HepG2 (cell line): Measurements from ENCODE around the gene XIAP. TPM values are rescaled to one million over a fixed set of nuclear protein-coding genes. Genes with fewer than 3 reads are reported as not detected.

ENCODE experiments used
- ATF7-NPFF ChIP-seq: sonication (generic); formaldehyde crosslinking; IDR thresholded peaks from 2 replicates; pipeline ENCODE4 v1.8.1; 2023; ENCODE audit warnings: mild to moderate bottlenecking, low read depth, missing genetic modification reagents, moderate library complexity
- CREB1 ChIP-seq, 2 experiments: fragments of 450-650 bp in 1 of 2; IDR thresholded peaks; 2 replicates each; pipeline ENCODE4 v1.6.1; 2016 to 2017; ENCODE audit warnings: control low read depth in 1 of 2, mild to moderate bottlenecking in 1 of 2, missing compliant biosample characterization in 1 of 2, missing genetic modification characterization in 1 of 2
- FOXO1 ChIP-seq: sonication (generic); formaldehyde crosslinking; IDR thresholded peaks from 2 replicates; pipeline ENCODE4 v1.4.0; 2020; ENCODE audit warnings: missing genetic modification reagents
- GABPB1 ChIP-seq: IDR thresholded peaks from 2 replicates; pipeline ENCODE4 v1.6.1; 2016; ENCODE audit warnings: mild to moderate bottlenecking, missing genetic modification reagents, moderate library complexity, missing compliant biosample characterization
- HNRNPK ChIP-seq: fragments of 200-400 bp; formaldehyde crosslinking; IDR thresholded peaks from 2 replicates; pipeline ENCODE4 v1.6.1; 2018; ENCODE audit warnings: low read length, low read depth, moderate library complexity, mild to moderate bottlenecking; ENCODE audit not compliant: poor library complexity, severe bottlenecking
- KLF16 ChIP-seq, 2 experiments: sonication (generic) in 1 of 2; formaldehyde crosslinking in 1 of 2; IDR thresholded peaks; 2 replicates each; pipeline versions ENCODE4 v1.6.1 to v1.8.0; 2016 to 2023; ENCODE audit warnings: missing genetic modification reagents in 2 of 2, missing compliant biosample characterization in 1 of 2
- MIER2 ChIP-seq: IDR thresholded peaks from 2 replicates; pipeline ENCODE4 v1.6.1; 2016; ENCODE audit warnings: missing biosample characterization, missing genetic modification reagents
- NR2F6 ChIP-seq, 2 experiments: IDR thresholded peaks; 2 replicates each; pipeline ENCODE4 v1.6.1; 2016; ENCODE audit warnings: antibody characterized with exemption in 1 of 2, mild to moderate bottlenecking in 1 of 2
- PTBP1 ChIP-seq: fragments of 200-400 bp; formaldehyde crosslinking; IDR thresholded peaks from 2 replicates; pipeline ENCODE4 v1.6.1; 2018; ENCODE audit warnings: low read length, low read depth; ENCODE audit not compliant: poor library complexity, severe bottlenecking
- RNF2 ChIP-seq: fragments of 450-650 bp; conservative IDR thresholded peaks from 2 replicates; pipeline ENCODE4 v1.6.1; 2016; ENCODE audit warnings: low read depth
- SMYD3 ChIP-seq: sonication (generic); formaldehyde crosslinking; IDR thresholded peaks from 2 replicates; pipeline ENCODE4 v1.8.1; 2023; ENCODE audit warnings: mild to moderate bottlenecking, missing genetic modification reagents
- ZBTB7B ChIP-seq: sonication (generic); formaldehyde crosslinking; IDR thresholded peaks from 2 replicates; pipeline ENCODE4 v1.4.0; 2020; ENCODE audit warnings: missing genetic modification reagents
- ZNF292 ChIP-seq: sonication (generic); formaldehyde crosslinking; IDR thresholded peaks from 2 replicates; pipeline ENCODE4 v1.8.1; 2022; ENCODE audit warnings: mild to moderate bottlenecking, low read depth, missing genetic modification reagents, borderline replicate concordance
- ZNF326 ChIP-seq: sonication (generic); formaldehyde crosslinking; IDR thresholded peaks from 2 replicates; pipeline ENCODE4 v1.4.0; 2020; ENCODE audit warnings: missing genetic modification reagents, borderline replicate concordance
- ZNF33A ChIP-seq: sonication (generic); formaldehyde crosslinking; IDR thresholded peaks from 2 replicates; pipeline ENCODE4 v1.5.1; 2020; ENCODE audit warnings: missing genetic modification reagents, mild to moderate bottlenecking, moderate library complexity, borderline replicate concordance
- polyA plus RNA-seq, 8 experiments: library from polyadenylated mRNA; depleted of rRNA in 3 of 8; stranded (reverse) in 7 of 8; unstranded in 1 of 8; fragments of >200 nt; fragmentation: Illumina TruSeq in 4 of 8; extraction: Trizol in 4 of 8; gene quantifications; 2 replicates each; pipeline versions ENCODE4 v1.2.1 to v1.2.3, GENCODE V29; 2011 to 2016; ENCODE audit warnings: low read depth in 4 of 8, missing spikeins in 1 of 8, mixed read lengths in 1 of 8; ENCODE audit not compliant: insufficient read depth in 1 of 8
- total RNA-seq, 5 experiments: library from RNA; depleted of rRNA; stranded (reverse); fragments of >200 nt; fragmentation: Illumina TruSeq; extraction: Trizol; gene quantifications; 2 replicates each; pipeline ENCODE4 v1.2.3, GENCODE V29; 2016; ENCODE audit warnings: low read depth in 1 of 5
- TF ChIP-seq, protein P1 (sequence below): sonication (generic); formaldehyde crosslinking; conservative IDR thresholded peaks from 2 replicates; pipeline ENCODE4 v1.4.0; 2020; ENCODE audit warnings: missing genetic modification reagents
- TF ChIP-seq, protein P2 (sequence below): IDR thresholded peaks from 2 replicates; pipeline ENCODE4 v1.6.1; 2016
- TF ChIP-seq, protein P3 (sequence below): IDR thresholded peaks from 2 replicates; pipeline ENCODE4 v1.6.1; 2016; ENCODE audit warnings: low read depth, control low read depth
- TF ChIP-seq, protein P4 (sequence below): sonication (generic); formaldehyde crosslinking; IDR thresholded peaks from 2 replicates; pipeline ENCODE4 v1.5.1; 2020; ENCODE audit warnings: missing genetic modification reagents, mild to moderate bottlenecking, borderline replicate concordance
- TF ChIP-seq, protein P5 (sequence below): sonication (generic); formaldehyde crosslinking; IDR thresholded peaks from 2 replicates; pipeline ENCODE4 v1.5.1; 2020; ENCODE audit warnings: missing genetic modification reagents, mild to moderate bottlenecking, borderline replicate concordance

XIAP gene
- total and polyA plus RNA-seq, 2 of the 13 experiments (the other 11 are each of a cell fraction or from before 2014, with no cell fraction given), result 12.9 to 29.5 TPM

DNA sequence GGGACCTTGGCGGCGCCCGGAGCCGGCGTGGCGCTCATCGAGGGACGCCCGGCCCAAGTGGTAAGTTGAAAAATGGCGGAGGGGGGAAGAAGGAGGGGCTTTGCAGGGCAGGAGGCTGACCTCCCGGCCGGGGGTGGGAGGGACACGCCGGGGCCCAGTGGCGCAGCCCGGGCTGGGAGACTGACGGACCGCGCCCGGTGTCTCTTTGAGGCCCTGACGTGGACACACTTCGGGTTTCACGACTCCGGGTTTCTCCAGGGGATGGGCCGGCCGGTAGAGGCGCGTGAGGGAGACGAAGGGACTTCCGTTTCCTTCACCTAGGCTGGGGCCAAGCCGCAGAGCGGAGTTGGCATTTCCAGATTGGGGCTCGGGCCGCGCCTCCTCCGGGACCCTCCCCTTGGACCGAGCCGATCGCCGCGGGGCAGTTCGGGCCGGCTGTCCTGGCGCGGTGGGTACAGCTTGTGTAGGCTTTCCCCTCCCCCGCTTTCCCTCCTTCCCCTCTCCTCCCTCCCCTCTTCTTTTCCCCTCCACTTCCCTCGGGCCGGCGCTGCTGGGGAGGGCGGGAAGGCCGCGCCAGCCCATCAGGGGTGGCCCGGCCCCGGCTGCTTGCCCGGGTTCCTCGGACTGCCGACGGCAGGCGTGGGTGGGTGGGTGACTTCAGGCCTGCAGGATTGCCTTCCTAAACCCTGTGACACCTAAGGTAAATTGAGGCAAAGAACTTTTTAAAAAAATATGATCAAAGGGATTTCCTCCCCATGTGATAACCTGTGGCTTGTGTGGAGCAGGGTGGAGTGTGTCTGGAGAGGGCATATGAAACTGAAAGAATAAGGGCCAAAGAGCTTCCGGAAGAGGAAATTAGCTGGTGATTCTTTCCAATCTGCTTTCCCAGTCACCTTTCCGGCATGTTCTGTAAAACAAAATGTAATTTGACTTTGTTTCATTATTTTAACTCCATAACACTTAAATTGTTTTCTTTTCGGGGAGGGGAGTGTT lies at the start of gene XIAP (continued):
- TF ChIP-seq, protein P1, sequence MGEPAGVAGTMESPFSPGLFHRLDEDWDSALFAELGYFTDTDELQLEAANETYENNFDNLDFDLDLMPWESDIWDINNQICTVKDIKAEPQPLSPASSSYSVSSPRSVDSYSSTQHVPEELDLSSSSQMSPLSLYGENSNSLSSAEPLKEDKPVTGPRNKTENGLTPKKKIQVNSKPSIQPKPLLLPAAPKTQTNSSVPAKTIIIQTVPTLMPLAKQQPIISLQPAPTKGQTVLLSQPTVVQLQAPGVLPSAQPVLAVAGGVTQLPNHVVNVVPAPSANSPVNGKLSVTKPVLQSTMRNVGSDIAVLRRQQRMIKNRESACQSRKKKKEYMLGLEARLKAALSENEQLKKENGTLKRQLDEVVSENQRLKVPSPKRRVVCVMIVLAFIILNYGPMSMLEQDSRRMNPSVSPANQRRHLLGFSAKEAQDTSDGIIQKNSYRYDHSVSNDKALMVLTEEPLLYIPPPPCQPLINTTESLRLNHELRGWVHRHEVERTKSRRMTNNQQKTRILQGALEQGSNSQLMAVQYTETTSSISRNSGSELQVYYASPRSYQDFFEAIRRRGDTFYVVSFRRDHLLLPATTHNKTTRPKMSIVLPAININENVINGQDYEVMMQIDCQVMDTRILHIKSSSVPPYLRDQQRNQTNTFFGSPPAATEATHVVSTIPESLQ (CRISPR knock-in tag), result no peak
- 0 out of 2 replicates have a peak, but pooled peaks have one; percentile 6 for TF ChIP-seq CREB1 (IDR thresholded peaks at IDR 0.05)
- TF ChIP-seq CREB1 (CRISPR knock-in tag; IDR thresholded peaks at IDR 0.05), result no peak
- TF ChIP-seq SMYD3 (CRISPR knock-in tag), result no peak
- TF ChIP-seq, protein P2, sequence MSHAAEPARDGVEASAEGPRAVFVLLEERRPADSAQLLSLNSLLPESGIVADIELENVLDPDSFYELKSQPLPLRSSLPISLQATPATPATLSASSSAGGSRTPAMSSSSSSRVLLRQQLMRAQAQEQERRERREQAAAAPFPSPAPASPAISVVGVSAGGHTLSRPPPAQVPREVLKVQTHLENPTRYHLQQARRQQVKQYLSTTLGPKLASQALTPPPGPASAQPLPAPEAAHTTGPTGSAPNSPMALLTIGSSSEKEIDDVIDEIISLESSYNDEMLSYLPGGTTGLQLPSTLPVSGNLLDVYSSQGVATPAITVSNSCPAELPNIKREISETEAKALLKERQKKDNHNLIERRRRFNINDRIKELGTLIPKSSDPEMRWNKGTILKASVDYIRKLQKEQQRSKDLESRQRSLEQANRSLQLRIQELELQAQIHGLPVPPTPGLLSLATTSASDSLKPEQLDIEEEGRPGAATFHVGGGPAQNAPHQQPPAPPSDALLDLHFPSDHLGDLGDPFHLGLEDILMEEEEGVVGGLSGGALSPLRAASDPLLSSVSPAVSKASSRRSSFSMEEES, result no peak
- TF ChIP-seq PTBP1, result no peak
- TF ChIP-seq NR2F6 (IDR thresholded peaks at IDR 0.05), result no peak
- peak; percentile 12; the same call in 1 of the 2 replicates for TF ChIP-seq NR2F6 (CRISPR knock-in tag; IDR thresholded peaks at IDR 0.05)
- TF ChIP-seq, protein P3, sequence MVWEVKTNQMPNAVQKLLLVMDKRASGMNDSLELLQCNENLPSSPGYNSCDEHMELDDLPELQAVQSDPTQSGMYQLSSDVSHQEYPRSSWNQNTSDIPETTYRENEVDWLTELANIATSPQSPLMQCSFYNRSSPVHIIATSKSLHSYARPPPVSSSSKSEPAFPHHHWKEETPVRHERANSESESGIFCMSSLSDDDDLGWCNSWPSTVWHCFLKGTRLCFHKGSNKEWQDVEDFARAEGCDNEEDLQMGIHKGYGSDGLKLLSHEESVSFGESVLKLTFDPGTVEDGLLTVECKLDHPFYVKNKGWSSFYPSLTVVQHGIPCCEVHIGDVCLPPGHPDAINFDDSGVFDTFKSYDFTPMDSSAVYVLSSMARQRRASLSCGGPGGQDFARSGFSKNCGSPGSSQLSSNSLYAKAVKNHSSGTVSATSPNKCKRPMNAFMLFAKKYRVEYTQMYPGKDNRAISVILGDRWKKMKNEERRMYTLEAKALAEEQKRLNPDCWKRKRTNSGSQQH, result no peak
- TF ChIP-seq ZNF33A (CRISPR knock-in tag), result no peak
- TF ChIP-seq, protein P4, sequence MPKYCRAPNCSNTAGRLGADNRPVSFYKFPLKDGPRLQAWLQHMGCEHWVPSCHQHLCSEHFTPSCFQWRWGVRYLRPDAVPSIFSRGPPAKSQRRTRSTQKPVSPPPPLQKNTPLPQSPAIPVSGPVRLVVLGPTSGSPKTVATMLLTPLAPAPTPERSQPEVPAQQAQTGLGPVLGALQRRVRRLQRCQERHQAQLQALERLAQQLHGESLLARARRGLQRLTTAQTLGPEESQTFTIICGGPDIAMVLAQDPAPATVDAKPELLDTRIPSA (CRISPR knock-in tag), result no peak
- no peak for TF ChIP-seq MIER2 (CRISPR knock-in tag)
- TF ChIP-seq ZNF292 (CRISPR knock-in tag), result no peak
- no peak for TF ChIP-seq ZNF326 (CRISPR knock-in tag)
- TF ChIP-seq ATF7-NPFF (CRISPR knock-in tag), result peak; percentile 38; the same call in 1 of the 2 replicates
- peak; percentile 76; the same call in 1 of the 2 replicates for TF ChIP-seq GABPB1
- 0 out of 2 replicates have a peak, but pooled peaks have one; percentile 9 for TF ChIP-seq FOXO1
- TF ChIP-seq KLF16 (CRISPR knock-in tag; IDR thresholded peaks at IDR 0.05), result no peak
- TF ChIP-seq, protein P5, sequence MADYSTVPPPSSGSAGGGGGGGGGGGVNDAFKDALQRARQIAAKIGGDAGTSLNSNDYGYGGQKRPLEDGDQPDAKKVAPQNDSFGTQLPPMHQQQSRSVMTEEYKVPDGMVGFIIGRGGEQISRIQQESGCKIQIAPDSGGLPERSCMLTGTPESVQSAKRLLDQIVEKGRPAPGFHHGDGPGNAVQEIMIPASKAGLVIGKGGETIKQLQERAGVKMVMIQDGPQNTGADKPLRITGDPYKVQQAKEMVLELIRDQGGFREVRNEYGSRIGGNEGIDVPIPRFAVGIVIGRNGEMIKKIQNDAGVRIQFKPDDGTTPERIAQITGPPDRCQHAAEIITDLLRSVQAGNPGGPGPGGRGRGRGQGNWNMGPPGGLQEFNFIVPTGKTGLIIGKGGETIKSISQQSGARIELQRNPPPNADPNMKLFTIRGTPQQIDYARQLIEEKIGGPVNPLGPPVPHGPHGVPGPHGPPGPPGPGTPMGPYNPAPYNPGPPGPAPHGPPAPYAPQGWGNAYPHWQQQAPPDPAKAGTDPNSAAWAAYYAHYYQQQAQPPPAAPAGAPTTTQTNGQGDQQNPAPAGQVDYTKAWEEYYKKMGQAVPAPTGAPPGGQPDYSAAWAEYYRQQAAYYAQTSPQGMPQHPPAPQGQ (CRISPR knock-in tag), result no peak
- TF ChIP-seq RNF2, result no peak
- no peak for TF ChIP-seq ZBTB7B
- TF ChIP-seq HNRNPK, result peak; percentile 96
